Thyroid gland (tissue), 4 donors: ENCODE results near the gene LHFPL6.

ENCODE experiments used
- POLR2A ChIP-seq, 2 donors: fragments of 450-650 bp; IDR thresholded peaks; one replicate each; pipeline ENCODE4 v1.6.1; 2017; ENCODE audit warnings: antibody characterized with exemption in 2 of 2, mild to moderate bottlenecking in 2 of 2, moderate library complexity in 1 of 2
- TF ChIP-seq, protein P1 (sequence below), 6 experiments: fragments of 200-600 bp in 3 of 6; fragments of 450-650 bp in 3 of 6; sonication (generic) in 3 of 6; IDR thresholded peaks; one replicate each; pipeline ENCODE4 v1.5.1; 2016 to 2019; ENCODE audit warnings: antibody characterized with exemption in 6 of 6, mild to moderate bottlenecking in 2 of 6, inconsistent platforms in 1 of 6, moderate library complexity in 1 of 6

DNA sequence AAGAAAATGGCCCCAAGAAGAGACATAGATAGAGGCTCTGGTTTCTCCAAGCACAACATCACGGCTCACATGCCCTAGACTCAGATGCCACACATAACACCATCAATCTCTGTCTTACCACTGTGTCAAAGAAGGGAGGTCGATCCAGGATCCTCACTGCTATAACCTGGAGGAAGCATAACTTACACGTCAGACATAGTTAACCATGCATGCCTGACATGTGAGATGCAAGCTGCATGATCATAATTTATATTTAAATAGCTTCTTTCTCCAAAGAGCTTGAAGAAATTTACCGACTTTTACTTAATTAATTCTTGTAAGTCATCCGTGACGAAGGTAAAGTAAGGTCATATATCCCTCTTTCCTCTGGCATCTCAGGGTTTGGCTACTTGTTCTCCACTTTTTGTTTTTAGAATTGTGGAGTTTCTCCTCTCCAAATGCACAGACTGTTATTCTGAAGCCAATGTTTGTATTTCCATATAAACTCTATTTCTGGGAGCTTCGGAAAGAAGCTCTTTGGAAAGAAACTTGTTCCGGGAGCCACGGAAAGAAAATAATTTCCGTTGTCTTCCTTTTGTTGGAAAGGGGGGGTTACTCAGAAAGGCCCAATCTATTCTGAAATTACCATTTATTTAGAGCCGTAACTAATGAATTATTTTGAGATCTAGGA is 205.6 kb downstream of the LHFPL6 start:
- TF ChIP-seq POLR2A (IDR thresholded peaks at IDR 0.05) = no peak
- TF ChIP-seq, protein P1, sequence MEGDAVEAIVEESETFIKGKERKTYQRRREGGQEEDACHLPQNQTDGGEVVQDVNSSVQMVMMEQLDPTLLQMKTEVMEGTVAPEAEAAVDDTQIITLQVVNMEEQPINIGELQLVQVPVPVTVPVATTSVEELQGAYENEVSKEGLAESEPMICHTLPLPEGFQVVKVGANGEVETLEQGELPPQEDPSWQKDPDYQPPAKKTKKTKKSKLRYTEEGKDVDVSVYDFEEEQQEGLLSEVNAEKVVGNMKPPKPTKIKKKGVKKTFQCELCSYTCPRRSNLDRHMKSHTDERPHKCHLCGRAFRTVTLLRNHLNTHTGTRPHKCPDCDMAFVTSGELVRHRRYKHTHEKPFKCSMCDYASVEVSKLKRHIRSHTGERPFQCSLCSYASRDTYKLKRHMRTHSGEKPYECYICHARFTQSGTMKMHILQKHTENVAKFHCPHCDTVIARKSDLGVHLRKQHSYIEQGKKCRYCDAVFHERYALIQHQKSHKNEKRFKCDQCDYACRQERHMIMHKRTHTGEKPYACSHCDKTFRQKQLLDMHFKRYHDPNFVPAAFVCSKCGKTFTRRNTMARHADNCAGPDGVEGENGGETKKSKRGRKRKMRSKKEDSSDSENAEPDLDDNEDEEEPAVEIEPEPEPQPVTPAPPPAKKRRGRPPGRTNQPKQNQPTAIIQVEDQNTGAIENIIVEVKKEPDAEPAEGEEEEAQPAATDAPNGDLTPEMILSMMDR (IDR thresholded peaks at IDR 0.05) = no peak
